UCSD-AML1 (cell line): Measurements from ENCODE around the gene PRDX3.
"Not testable (repeated sequence)": the region's sequence is repeated elsewhere in the genome, so short reads cannot be mapped to it uniquely, and the experiment has no call there.

Source experiments
- DNase-seq: peaks from one replicate; lab custom pipeline; 2025; ENCODE audit not compliant: unreplicated experiment; lab: John Stamatoyannopoulos, UW

PRDX3 gene

DNA sequence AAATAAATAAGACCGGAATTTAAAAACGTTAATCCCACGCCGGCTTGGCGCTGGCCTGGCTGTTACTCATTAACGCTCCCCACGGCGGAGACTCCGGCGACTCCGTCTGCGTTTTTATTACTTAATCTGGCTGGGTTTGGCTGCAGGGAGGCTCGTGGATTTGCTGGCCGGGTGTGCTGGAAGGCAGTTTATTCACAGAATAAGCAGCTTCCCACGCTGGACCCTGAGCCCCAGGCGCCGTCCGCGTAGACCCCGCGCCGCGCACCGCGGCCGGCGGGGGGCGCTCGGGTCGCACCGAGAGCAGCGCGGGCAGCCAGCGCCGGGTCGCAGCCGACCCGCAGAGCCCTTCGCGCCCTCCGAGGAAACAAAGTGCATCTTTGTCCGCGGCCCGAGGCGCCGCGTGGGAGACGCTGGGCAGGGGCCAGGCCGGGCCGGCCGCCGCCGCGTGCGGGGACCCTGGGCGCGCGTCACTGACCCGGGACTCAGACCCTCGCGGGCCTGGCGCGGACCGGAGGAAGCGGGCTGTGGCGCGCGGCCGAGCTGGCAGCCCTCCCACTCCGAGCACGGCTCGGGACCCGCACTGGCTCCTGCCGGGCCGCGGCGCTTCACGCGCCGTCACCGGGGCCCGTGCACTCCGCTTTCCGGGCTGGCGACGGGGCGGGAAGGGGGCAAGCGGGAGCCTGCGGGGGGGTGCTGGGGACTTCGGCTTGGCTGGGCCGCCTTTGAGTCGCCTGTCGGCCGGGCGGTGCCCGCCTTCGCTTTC is 28.2 kb upstream of the PRDX3 start:
- peak; percentile 84 for DNase-seq

GRCh38 chr10:119205894-119206602 is 27.4 kb upstream of the PRDX3 start:
- peak; percentile 88 for DNase-seq

- DNase-seq, result no peak
These were observed 24.4 kb upstream of the PRDX3 start for GRCh38 chr10:119203006-119203405.

DNA sequence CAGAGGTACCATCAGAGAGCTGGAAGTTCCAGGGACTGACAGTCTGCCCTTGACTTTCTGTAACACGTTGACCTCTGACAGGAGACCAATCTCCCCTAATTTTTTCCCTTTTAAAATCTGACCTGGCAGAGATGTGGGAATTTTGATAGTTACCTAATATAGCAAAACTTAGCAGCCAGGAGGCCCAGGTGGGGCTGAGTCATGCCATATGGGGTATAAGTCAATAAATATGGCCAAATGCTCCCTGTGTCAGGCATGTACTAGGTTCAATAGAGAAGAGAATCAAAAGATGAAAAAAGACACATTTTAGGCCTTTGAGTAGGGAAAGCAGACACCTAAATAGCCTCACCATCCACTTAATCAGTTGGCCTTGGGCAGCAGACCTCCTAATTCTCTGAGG is 22.6 kb upstream of the PRDX3 start:
- DNase-seq, result no peak

DNA sequence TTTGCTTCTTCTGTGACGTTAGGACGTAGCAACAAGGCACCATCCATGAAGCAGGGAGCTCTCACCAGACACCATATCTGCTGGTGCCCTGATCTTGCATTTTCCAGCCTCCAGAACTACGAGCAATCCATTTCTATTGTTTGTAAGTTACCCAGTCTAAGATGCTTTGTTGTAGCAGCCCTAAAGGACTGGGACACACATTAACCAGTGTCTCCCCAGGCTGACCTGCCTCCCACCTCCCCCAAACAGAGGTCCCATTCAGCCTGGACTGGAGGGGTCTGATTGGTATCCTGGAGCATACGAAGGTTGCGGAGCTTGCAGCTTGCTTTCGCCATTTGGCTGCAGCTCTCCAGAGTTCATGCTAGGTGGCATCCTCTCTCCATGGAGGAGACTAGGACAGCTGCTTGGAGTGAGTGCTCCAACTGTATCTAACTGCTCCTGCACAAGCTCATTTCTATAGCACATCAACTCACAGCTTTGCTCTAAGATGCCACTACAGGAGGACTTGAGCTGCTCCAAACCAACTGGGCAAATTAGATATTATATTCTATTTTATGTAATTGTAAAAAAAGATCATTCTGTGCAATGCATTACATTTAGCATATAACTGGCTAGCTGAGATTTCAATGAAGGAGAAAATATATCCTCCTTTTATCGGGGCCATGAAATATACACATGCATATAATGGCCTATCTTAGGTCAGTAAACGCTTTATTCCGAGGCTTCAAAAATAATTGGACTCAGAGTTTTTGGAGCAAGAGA is 20.8 kb upstream of the PRDX3 start:
- DNase-seq, result peak; percentile 54

GRCh38 chr10:119198438-119198837 is 19.8 kb upstream of the PRDX3 start:
- peak; percentile 39 for DNase-seq

GRCh38 chr10:119197921-119198320 is 19.3 kb upstream of the PRDX3 start:
- no peak for DNase-seq

DNA sequence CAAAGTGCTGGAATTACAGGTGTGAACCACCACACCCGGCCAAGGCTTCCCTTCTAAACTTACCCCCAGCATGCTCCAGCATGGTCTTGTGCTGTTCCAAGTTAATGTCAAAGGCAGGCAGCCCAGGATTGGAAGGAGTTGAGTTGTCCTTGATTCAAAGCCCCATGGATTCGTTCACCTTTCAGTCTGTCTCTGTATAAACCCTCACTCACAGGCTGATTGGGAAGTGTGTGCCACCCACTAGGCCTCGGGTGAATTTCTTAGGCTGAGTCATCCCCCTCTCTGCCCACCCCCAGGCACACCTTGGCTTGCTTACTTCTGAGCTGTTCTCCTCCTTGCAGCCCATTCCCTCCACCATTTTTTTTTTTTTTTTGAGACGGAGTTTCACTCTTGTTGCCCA is 13.3 kb upstream of the PRDX3 start:
- DNase-seq, result no peak

- no peak for DNase-seq
These were observed 12.6 kb upstream of the PRDX3 start for GRCh38 chr10:119190954-119191785.

- no peak for DNase-seq
These were observed 11.7 kb upstream of the PRDX3 start for GRCh38 chr10:119190353-119190752.

DNA sequence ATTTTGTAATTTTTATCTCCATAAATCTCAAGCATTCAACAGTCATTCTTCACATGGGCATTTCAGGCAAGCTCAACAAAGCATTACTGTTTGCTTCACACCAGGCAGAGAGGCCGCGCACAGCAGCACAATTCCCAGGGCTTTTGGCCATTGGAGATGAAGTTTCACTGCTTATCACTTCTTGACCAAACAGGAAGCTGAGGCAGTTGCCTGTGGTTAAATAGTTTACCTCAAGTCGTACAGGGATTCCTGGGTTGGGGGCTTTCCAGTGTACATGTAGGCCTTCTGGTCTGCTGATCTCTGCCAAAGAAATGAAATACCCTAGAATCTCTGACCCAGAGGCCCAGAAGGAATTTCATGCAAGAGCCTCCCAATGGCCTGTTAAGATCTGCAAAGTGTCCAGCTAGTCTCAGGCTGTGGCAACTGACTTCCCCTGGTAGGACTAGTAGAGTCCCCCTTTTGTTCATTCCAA is 11.2 kb upstream of the PRDX3 start:
- peak; percentile 53 for DNase-seq

DNA sequence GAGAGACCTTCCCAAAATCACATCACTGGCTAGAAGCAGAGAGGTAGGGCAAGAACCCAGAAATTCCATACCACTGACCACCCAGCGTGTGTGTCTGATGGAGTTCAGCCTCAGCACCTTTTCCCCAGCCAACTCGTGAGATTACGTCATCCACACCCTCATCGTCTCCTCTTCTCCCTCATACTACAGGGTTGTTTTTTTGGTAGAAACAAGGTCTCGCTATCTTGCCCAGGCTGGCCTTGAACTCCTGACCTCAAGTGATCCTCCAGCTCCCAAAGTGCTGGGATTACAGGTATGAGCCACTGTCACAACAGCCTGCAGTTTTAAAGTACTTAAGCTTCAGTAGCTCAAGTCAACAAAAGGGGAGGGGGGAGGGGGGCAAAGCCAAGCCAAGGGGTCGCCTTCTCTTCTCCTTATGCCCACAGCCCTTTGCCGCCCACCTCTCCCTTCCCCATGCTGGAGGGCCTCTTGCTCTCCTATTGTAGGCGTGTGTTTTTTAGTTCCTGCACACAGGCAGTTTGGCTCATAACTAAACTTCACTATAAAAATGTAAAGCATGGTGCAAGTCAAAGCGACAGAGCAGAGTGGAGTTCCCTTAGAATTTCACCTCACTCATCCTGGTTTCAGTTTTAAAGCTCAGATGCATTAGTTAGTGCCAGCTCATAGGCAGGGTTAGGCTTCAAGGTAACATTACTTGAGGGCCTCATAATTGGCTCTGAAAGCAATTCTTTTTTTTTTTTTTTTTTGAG is 5.2 kb upstream of the PRDX3 start:
- DNase-seq, result no peak

DNA sequence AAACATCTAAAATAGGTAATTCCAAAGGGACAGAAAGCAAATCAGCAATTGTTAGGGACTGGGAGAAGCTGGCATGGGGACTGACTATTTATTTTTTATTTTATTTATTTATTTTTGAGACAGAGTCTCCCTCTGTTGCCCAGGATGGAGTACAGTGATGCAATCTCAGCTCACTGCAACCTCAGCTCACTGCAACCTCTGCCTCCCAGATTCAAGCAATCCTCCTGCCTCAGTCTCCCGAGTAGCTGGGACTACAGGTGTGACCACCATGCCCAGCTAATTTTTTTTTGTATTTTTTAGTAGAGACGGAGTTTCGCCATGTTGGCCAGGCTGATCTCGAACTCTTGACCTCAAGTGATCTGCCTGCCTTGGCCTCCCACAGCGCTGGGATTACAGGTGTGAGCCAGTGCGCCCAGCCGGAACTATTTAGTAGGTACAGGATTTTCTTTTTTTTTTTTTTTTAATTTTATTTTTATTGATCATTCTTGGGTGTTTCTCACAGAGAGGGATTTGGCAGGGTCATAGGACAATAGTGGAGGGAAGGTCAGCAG is 2.3 kb upstream of the PRDX3 start:
- not testable (repeated sequence) for DNase-seq

DNA sequence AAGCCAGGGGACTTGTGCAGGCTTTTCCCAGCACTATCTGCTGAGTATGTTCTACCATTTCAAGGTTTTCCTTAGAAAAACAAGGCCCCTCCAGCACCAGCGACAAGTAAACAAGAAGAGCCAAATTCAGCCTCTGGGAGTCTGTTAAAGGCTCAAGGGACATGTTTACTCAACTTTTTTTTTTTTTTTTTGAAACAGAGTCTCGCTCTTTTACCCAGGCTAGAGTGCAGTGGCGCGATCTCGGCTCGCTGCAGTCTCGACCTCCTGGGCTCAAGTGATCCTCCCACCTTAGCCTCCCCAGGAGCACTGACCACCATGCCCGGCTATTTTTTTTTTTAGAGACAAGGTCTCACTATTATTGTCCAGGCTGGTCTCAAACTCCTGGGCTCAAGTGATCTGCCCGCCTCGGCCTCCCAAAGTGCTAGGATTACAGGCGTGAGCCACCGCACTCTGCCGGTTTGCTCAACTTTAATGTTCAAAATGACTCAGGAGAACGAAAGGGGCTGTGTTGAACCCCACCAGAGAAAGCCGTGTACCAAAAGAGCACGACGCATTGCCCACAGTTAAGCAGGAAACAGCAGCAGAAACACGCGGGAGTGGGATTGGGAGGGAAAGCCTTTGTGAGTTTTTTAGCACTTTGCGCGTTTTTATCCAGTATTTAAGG is 772 bp downstream of the PRDX3 start:
- DNase-seq, result no peak

DNA sequence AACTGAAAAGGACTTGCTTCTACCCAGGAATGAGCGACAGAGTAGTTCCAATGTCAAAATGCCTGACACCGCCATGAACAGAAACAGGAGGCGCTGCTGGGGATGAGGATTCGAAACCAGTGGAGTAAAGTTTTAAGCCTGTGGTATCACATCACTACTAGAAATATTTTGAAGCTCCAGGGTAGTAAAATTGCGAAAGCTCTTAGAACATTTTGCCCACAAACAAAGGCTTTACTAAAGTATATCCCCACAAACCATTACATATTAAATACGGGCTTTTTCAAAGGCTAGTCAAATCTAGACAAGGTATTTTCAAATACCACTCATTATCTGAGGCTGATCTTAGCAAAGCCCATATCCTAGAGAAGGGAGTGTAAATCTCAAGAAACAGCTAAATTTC is 2.4 kb downstream of the PRDX3 start:
- no peak for DNase-seq

- DNase-seq, result no peak
These were observed 4.5 kb downstream of the PRDX3 start for GRCh38 chr10:119174109-119174508.

GRCh38 chr10:119167041-119167440 is 11.6 kb downstream of the PRDX3 start:
- no peak for DNase-seq

DNA sequence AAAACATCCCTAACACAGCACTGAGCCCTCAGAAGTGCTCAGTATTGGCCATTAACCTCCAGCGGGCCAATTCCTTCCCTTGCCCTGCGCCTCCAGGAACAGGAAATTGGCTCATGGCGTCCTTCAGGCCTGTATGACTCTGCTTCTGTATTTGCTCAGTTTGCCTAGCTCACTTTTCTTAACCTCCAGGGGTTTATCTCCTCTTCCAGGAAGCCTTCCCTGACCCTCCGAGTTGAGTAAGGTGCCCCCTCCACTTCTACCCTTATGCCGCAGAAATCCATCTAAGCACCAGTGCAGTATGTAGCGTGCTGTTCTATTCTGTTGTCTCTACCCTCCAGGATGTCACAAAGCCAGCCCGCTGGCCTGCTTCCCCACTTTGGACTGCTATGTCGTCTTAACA is 12.0 kb downstream of the PRDX3 start:
- peak; percentile 21 for DNase-seq

DNA sequence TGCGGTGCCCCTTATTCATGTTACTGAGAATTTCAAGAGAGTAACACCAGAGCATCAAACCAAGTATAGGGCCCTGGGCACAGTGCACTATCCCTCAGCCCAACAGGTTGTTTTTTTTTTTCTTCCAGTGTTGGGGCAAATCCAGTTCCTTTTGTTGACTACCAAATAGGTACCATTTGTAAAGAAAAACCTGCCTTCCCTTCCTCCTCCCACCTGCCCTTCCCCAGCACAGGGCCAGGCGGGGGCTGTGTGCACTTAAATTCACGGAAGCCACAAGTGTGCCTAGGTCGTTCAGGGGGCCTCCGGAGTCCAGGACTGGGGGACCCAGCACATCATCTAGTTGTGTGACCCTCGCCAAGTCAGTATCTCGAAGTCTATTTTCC is 12.5 kb downstream of the PRDX3 start:
- no peak for DNase-seq
